ENCODE data around the gene CDC42BPB.

The CDC42BPB gene

DNA sequence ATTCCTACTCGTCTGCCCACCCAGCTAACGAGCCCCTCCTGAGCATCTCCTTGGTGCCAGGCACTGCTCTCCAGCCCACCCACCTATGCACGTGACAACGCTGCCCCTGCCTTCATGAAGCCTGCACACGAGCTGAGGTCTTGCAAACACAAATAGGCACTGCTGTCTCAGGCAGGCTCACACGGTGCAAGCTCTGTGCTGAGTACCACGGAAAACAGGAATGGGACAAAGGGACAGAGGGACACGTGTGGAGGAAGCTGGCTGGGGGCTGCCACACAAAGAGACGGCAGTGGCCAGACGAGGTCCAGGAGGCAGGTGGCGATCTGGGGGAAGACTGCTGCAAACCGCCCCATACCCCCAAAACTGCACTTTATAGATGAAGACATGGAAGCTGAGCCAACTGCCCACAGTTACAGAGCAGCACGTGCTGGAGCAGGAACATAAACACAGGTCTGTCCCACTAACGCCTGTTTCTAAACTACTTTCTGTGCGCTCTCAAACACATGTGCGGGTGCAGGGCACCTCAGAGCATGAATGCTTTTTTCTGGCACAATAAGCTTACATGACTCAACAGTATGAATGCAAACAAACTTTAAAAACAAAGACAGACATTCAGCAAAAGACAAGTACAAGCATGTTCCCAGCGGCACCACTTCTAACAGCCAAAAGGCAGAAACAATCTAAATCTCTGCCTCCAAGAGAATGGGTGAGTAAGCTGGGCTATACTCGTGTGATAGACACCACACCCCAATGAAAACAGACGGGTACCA, 70.4 kb downstream of the CDC42BPB start:
- no peak for FAIRE-seq

DNA sequence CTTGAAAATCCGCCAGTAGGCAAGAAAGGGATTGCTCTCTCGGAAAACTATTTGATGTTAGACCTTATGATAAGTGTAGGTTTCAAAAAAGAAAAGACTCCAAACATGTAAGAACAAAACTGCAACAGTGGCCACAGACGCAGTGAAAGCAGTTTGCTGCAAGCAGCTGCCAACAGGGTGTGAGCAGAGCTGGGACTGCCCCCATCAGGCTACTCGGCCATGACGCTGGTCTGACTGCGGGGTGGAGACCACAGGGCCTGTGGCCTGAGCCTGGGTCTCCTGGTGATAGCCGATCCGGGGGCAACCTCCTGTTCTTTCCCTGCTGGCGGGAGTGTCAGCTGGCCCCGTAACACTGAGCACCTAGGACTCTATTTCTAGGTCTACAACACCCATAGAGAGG, 71.7 kb downstream of the CDC42BPB start:
- no peak for FAIRE-seq

DNA sequence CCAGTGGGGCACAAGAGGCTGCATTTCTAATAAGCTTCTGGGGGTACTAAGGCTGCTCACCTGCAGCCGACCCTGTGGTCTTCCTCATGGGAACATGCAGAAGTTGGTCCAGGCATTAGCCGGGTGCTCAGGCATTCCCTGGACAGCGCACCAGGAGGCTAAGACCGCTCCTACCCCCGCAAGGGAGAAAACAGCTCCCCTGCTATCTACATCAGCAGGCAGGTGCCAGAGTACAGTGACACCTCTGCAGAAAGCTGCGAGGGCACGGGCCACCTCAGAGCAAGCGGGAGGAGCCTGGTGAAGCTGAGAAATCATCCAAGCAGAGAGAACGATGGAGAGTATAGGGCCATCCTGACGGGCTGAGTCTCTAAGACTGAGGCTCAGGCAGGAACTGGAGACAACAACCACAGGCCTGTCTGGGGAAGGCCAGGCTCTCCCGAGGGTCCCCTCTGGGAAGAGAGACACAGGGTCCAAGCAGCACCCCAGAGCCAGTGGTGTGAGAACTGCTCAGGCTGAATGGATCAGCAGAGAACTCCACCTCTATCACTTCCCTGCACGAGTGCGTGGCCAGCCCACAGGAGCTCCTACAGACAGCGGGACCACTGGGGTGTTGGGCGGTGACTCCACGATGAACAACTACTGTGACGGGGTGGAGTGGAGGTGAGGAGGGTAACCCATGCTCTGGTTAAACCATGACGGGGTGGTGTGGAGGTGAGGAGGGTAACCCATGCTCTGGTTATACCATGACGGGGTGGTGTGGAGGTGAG, 72.8 kb downstream of the CDC42BPB start:
- no peak for FAIRE-seq

- FAIRE-seq, result no peak
Measured at GRCh38 chr14:102983496-102983895, 73.9 kb downstream of the CDC42BPB start.

DNA sequence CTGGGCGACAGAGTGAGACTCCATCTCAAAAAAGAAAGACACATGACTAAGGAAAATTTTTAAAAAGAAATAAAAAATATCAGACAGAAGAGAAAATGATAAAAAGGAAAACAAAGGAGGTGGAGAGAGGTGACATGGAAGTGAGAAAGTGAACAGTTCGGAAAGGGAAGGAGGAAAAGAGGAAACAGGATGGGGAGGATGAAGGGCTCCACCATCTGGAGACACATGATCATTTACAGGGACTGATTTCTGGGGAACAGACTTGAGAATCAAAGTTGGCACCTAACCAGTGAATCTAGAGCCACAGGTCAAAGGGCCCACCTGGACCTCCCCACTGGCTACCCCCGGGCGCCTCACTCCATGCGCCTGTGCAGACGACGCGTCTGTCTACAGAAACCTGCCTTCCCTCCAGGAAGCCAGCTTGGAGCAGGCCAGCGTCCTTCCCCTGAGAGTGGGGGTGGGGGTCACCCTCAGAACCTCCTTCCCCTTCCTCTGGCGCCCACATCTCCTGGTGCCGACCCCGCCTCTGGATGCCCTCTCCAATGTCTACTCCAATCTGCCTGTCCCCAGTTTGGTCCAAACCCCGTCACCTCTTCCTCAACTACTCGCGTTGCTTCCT, 74.4 kb downstream of the CDC42BPB start:
- FAIRE-seq, result no peak

DNA sequence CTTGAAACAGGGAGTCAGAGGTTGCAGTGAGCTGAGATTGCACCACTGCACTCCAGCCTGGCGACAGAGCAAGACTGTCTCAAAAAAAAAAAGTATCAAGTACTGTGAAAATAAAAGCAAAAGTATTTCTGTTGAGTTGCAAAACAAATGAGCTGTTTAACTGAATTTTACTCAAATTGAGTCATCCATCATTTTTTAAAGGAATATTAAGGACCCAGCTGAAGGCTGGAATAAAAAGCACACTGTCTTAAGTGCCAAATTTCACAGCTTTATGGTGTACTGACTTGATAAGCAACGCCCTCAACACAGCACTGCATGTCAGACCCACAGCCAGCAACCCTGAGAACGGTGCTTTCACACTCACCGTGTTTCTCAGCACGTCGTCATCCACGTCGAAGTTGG, 76.9 kb downstream of the CDC42BPB start:
- FAIRE-seq, result no peak

- FAIRE-seq, result no peak
Measured at GRCh38 chr14:102979406-102979805, 77.9 kb downstream of the CDC42BPB start.

DNA sequence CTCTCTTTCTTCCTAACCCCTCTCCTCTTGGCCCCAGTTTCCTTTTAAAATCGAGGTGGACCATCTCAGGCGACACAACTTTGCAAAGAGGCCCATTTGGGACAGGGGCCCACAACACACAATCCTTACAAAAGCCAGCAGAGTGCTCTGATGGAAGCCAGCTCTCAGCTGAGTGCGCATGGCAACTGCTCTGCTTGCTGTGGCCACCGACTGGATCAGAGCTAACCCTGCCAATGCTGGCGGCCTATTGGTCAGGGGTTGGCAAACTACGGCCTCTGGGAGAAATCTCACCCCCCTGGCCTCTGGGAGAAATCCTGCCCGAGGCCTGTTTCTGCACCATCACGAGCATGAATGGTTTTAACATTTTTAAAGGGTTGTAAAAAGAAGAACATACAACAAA, 79.9 kb downstream of the CDC42BPB start:
- no peak for FAIRE-seq

DNA sequence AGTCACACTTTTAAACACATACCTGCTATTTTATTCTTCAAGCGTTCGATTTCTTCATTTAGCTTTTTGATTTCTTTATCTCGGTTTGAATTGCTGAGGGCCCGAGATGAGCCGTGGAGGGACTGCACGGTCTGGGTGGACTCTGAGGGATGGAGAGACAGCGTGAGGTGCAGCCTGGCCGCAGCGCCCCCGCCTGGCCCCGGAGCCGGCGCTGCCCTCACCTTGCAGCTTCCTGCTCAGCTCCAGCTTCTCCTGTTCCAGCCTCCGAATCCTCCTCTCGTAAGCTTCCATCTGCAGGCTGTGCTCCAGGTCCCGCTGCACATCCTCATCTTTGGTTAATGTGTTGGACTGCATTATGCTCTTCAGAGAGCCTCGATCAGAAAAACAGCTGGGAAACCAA, 81.7 kb downstream of the CDC42BPB start:
- no peak for FAIRE-seq

DNA sequence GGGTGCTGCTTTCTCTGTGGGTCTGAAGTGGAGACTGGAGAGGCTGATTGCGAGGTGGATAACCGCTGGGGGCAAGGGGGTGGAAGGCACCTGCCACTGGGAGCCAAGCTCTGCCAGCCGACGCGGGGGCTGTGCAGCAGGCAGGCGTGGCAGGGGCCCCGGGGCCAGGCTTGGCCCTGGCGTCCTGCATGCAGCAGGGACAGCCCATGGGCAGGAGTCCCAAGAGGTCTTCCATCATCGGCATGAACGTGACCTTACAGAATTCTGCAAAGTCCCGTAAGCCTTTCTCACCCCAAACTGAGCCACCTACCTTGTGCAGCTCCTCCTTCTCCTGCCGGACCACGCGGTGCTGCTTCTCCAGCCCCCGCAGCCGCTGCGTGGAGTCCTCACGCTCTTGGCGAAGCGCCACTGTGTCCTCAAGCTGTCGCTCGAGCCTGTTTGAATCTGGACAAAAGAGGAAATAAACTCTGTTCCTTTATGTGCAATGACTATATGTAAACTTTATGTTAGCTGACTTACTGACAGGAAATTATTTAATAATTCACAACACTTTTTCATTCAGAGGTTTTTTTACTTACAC, 83.6 kb downstream of the CDC42BPB start:
- no peak for FAIRE-seq

GRCh38 chr14:102971836-102972606, 85.3 kb downstream of the CDC42BPB start:
- no peak for FAIRE-seq

- no peak for FAIRE-seq
Measured at GRCh38 chr14:102971314-102971713, 86.0 kb downstream of the CDC42BPB start.

DNA sequence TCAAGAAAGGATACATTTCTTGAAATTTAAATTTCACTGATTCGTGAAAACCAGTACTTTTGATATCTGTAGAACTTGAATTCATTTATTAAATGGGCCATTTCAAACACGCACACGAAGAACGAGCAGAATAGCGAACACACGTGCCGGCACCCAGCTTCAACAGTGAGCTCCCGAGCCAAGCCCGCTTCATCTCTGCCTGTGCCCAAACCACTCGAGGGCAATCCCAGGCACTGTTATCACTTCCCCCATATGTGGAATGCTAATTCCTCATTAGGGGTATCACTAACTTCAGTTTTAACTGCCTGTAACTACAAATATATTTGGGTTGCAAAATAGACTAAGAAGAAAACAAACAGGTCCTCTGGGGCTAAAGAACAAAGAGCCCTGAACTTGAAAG, 86.9 kb downstream of the CDC42BPB start:
- no peak for FAIRE-seq

DNA sequence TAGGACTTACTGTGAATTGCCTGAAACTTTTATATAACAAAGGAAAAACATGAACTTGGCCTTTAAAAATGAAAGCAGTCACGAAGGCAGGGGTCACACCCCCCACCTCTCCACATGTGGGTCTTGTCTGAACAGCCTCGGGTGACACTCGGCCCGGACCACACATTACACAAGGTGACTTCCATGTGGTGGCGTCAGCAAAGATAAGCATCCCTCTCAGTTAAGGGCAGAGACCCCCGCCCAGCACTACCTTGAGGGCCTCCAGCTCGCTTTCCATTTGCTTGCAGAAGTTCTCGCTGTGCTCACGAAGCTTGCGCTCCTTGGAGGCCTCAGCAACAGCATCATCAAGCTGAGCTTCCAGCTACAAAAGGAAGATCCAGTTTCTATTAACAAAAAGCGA, 87.4 kb downstream of the CDC42BPB start:
- FAIRE-seq, result no peak

DNA sequence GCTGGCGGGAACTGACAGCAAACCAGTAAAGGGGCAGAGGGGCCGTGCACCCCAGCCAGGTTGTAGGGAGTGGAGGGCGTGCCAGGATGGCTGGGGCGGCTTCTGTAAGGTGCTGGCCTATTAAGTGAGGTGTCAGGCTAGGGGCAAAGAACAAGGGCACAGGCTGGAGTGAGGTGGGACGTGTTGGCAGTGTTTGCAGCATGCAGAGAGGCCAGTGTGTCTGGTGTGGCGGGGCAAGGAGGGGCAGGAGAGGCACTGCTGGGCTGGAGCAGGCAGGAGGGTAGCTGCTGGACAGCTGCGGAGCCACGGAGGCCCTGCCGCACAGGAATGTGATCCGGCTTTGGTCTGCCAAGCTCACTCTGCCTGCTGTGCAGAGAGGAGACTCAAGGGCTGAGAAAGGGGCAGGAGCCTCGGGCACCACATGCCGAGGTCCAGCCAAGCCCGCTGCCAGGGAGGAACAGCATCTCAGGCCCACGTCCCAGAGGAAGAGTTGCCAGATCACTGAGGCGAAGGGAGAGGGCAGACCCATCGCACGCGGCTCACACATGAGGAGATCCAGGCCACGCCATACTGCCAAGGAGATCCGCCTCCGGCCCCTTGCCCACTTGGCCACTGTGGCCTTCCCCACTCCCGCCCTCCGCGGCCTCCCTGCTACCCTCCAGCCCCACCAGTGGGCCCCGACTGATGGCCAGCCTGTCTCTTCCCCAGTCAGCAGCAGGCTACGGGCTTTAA, 88.1 kb downstream of the CDC42BPB start:
- no peak for FAIRE-seq

DNA sequence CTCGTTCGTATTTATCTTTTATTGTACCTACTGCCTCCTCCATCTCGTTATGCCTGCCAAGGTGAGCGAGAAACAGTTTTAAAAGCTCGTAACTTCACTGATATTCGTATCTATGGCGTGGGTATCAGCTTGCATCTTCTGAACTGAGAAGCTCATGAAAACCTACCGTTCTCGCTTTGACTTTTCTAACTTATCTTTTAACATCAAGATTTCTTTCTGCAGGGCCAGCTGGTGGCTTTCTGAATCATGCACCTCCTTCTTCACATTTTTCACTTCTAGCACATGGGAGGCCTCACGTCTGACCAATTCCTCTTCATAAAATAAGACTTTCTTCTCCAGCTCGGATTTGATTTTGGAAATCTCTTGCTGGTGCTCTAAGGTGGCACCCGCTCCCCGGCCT, 89.0 kb downstream of the CDC42BPB start:
- FAIRE-seq, result no peak

GRCh38 chr14:102967506-102967795, 89.9 kb downstream of the CDC42BPB start:
- FAIRE-seq, result no peak

- FAIRE-seq, result no peak
Measured at GRCh38 chr14:102966681-102967505, 90.5 kb downstream of the CDC42BPB start.

DNA sequence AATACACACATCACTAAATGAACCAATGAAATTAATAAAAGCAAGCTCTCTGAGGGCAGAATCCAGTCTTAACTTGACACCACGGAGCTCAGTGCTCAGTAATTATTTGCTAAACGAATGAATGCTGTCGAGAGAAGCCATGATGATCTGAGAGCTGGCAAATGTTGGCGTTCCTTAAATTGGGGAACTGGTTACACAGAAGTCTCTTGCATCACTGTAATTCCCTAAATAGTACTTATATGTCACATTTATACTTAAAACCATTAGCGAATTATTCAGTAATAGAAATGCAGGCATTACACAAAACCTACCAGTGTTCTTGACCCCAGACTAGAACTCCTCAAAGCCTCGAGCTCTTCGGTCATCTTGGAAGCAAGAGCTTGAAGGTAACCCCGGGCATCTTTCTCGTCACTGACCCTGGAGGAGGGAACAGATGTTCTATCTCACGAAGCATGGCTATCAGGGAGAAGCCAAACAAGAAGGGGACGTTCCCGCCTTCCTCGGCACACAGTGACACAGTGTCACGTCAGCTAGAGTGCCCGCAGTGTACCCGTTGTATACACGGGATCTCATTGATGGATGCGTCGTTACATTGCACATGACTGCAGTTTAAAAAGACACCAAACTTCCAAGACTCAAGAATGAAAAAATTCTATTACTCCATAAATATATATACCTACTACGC, 91.2 kb downstream of the CDC42BPB start:
- FAIRE-seq, result no peak

DNA sequence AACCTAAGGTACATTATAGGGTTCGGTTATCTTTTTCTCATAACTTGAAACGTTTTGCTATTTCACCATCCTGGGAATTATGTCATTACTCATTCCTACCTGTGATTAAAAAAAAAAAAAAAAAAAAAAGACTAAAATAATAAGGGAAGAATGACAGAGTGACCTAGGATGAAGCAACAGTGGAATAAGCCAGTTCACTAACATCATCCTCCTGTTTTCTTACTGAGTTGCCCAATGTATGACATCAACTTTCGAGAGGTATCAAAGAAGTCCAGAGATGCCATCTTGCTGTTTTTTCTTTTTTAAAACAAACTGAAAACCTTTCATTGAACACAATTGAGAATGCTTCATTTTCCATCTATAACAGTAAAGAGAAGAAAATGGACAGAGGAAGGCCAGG, 92.1 kb downstream of the CDC42BPB start:
- no peak for FAIRE-seq

Data from endometrium (tissue), 2 donors.